HG02943 (cell line): Measurements from ENCODE around the gene CRTC3.
"Not testable (repeated sequence)": the region's sequence is repeated elsewhere in the genome, so short reads cannot be mapped to it uniquely, and the experiment has no call there.

ENCODE experiments used
- ATAC-seq: cut with Tn5 transposase; IDR thresholded peaks from one replicate; pipeline ENCODE4 v1.9.1; 2021; ENCODE audit warnings: mild to moderate bottlenecking, low read depth, moderate library complexity; ENCODE audit not compliant: unreplicated experiment

CRTC3 gene

GRCh38 chr15:90618330-90619125 lies 88.8 kb downstream of the CRTC3 start:
- no peak for ATAC-seq

GRCh38 chr15:90619468-90619867 lies 89.7 kb downstream of the CRTC3 start:
- ATAC-seq, result no peak

- no peak for ATAC-seq
These were observed 90.2 kb downstream of the CRTC3 start for GRCh38 chr15:90619939-90620338.

GRCh38 chr15:90620379-90621067 lies 90.8 kb downstream of the CRTC3 start:
- no peak for ATAC-seq

- ATAC-seq, result no peak
These were observed 94.1 kb downstream of the CRTC3 start for GRCh38 chr15:90623854-90624253.

DNA sequence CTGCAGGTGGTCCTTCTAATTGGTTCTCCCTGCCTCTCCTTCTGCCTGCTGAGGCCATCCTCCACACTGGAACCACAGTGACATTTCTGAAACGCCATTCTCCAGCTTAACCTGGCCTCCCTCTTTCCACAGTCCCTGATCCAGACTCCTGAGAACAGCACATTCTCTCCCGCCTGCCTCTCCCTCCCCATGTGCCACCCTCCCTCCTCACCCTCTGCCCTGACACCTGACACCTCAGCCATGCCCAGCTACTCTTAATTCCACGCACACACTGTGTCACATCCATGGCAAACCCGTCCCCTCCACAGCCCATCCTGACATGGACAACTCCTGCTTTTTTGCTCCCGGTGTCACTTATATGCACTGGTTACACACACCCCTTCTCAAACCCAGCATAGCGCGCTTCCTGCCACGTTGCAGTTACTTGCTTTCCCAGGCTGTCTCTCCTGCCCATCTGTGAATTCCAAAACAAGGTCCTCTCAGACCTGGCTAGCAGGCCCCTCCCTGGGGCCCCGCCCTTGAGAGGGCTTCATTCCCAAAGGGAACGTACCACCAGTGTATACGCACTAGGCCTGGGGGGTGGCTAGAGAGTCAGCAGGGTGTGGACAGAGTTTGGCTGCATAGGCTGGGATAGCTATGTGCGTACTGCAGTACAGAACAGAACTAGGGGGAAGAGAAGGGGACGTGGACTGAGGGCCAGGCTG lies 94.7 kb downstream of the CRTC3 start:
- no peak for ATAC-seq

GRCh38 chr15:90625037-90625436 lies 95.3 kb downstream of the CRTC3 start:
- ATAC-seq, result no peak

- ATAC-seq, result no peak
These were observed 99.5 kb downstream of the CRTC3 start for GRCh38 chr15:90629217-90629616.

GRCh38 chr15:90633360-90633759 lies 103.6 kb downstream of the CRTC3 start:
- ATAC-seq, result no peak

- ATAC-seq, result not testable (repeated sequence)
These were observed 107.3 kb downstream of the CRTC3 start for GRCh38 chr15:90636993-90637392.

DNA sequence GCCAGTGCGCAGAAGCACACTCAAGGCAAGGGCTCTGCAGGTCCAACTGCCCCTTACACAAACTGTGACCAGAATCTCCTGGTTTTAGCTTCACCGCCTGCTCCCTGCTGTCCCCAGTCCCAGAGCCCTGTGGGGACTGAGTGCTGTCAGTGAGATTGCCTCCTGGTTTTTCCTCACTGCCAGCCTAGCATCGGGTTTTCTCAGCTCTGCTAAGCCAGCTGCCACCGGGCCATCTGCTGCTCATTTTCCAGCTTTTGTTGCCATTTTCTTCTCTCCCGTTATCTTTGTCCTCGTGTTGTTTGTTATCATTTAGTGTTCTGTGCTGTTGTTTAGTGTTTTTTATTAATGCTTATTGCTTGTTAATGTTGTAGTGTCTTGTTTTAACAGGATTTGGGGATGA lies 108.0 kb downstream of the CRTC3 start:
- no peak for ATAC-seq

DNA sequence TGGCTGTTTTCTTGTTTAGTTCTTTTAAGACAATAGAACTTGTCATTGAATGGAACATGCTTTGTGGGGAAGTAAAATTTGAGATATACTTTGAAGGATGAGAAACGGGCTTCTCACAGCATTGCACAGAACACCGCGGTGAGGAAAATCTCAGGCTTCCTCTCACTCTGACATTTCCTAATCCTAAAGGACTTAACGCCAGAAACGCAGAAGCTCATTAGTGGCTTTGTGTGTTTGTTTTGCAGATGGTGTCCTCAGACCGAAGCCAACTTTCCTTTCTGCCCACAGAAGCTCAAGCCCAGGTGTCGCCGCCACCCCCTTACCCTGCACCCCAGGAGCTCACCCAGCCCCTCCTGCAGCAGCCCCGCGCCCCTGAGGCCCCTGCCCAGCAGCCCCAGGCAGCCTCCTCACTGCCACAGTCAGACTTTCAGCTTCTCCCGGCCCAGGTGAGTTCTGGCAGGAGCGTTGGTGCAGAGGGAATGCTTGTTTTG lies 108.5 kb downstream of the CRTC3 start:
- no peak for ATAC-seq

DNA sequence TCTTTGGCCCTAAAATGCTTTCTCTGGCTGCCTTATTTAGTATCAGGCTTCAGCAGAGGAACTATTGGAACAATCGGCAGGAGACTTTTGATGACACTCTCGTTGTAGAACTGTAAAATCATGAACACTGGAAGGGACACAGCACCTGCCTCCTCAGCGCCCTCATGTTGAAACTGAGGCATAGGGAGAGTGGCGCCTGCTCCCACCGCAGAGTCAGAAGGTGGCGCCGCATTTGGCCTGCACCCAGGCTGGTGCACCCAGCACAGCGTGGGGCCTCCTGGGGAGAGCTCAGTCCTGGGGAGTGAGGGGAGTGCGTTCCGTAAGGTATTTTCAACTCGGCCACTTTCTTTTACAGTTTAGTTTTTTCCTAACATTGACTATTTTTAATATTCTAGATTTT lies 109.2 kb downstream of the CRTC3 start:
- no peak for ATAC-seq

DNA sequence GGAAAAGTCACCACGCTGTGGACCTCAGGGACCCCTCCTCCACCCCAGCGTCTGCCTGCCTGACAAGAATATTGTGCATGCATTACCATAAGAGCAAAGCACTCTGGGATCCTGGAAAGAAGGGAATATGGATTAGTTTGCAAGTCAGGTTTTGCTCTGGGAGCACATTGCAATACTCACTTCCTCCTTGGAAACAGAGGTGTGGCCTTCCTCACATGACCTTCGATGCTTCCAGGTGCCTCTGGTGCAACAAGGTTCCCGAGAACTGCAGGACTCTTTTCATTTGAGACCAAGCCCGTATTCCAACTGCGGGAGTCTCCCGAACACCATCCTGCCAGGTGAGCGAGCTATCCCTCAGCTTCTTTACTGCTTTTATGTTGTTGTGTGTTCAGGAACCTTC lies 111.1 kb downstream of the CRTC3 start:
- ATAC-seq, result no peak

DNA sequence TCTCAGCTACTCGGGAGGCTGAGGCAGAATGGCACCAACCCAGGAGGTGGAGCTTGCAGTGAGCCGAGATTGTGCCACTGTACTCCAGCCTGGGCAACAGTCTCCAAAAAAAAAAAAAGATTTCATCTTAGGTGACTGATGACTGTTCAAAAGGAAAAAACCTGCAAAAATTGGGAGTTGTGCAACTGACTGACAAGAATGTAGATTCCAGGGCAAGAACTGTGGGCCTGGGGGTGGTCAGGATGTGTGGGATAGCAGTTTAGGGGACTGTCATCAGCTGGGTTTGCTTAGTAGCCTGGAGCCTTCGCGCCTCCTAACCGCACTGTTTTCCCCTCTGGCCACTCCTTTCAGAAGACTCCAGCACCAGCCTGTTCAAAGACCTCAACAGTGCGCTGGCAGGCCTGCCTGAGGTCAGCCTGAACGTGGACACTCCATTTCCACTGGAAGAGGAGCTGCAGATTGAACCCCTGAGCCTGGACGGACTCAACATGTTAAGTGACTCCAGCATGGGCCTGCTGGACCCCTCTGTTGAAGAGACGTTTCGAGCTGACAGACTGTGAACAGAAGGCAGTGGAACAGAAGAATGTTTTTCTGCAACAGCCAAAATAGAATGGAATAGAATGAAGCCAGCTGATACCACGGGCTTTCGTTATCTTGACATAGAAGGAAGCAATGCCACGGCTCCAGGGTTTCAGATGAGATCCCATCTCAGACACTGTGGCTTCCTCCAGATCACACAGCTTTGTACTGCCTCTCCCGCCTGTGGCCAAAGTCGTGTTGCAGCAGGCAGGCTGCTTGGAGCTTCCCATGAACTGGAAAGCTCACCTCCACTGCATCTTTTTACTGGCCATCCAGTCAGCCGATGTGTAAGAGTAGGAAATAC lies 112.1 kb downstream of the CRTC3 start:
- ATAC-seq, result no peak

DNA sequence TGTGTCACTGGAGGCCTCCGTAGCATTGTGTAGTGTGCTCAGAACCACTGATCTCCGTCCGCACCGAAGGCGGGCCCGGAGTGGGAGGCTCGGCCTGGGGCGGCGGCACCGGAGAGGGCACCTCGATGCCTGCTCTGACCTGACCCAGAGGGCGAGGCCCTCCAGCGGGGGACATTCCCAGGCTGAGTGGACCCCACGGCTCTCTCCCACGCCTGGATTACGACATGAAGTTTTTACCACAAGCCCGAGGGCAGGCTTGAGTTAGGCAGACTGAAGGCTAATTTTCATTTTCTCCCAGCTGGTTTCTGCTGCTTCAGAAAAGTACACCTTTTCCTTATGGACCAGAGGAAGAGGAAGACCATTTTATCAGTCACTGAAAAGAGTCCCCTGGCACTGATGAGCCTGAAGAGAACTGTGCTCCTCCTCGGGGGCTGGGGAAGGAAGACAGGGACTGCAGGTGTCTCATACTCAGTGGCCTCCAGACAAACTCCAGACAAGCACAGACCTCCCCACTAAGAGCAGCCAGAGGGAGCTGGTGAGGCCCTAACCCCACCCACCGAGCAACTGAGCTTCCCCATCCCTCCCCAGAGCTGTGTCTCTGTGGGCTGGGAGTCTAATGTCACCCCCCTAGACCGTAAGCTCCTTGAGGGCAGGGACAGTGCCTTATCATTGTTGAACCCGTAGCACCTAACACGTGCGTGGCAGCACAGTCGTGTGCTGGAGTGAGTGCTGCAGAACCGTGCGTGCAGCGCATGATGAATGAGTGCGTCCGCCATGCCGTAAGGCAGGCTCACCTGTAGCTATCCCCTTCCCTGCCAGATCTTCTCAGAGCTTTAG lies 113.0 kb downstream of the CRTC3 start:
- ATAC-seq, result no peak

DNA sequence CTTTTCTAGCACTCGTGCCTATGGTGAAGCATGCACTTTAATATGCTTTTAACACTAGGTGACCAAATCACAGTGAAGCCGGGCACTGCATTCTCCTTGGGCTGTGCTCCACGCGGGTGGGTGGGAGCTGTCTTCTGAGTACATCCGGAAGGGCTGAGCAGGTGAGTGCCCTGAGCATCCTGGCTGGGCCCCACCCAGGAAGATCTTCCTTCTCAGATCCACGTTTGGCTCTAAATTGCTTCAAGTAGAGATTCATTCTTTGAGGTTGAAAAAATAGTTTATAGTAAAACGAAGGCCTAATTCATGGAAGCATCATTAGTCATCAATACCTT lies 113.5 kb downstream of the CRTC3 start:
- ATAC-seq, result no peak

GRCh38 chr15:90644526-90644925 lies 114.8 kb downstream of the CRTC3 start:
- ATAC-seq, result no peak

GRCh38 chr15:90644952-90645725 lies 115.4 kb downstream of the CRTC3 start:
- no peak for ATAC-seq
